AG09319 (cell line): ENCODE data around the gene RDH12.

Experiments
- DNase-seq: peaks from one replicate; pipeline ENCODE4 v3.0.0-alpha.2; 2010; ENCODE audit warnings: low read depth; ENCODE audit errors: extremely low read depth
- CTCF ChIP-seq: IDR thresholded peaks from 2 replicates; pipeline ENCODE4 v1.5.1; 2011; ENCODE audit warnings: low read depth, mild to moderate bottlenecking, inconsistent platforms, low read length, moderate library complexity

RDH12 gene

GRCh38 chr14:67721875-67722274, 20.2 kb downstream of the RDH12 start:
- no peak for DNase-seq
- TF ChIP-seq CTCF: no peak

- no peak for DNase-seq
- TF ChIP-seq CTCF: no peak
Observed at GRCh38 chr14:67722293-67722692, 20.6 kb downstream of the RDH12 start.

DNA sequence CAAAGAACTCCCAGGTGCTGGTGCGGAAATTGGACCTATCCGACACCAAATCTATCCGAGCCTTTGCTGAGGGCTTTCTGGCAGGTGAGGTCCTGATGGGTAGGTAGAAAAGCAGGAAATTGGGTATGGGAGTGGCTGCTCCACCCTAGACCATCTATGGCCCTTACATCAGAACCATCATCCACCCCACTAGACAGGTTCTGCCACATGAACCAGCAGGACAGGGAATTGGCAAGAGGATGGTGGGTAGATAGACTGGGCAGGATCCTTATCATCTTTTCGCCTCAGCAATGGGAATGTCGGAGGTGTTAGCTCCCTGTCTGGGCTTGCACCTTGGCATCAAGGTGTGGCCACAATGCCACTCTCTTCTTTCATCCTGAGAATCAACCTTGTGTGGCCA, 23.5 kb downstream of the RDH12 start:
- DNase-seq: no peak
- no peak for TF ChIP-seq CTCF

DNA sequence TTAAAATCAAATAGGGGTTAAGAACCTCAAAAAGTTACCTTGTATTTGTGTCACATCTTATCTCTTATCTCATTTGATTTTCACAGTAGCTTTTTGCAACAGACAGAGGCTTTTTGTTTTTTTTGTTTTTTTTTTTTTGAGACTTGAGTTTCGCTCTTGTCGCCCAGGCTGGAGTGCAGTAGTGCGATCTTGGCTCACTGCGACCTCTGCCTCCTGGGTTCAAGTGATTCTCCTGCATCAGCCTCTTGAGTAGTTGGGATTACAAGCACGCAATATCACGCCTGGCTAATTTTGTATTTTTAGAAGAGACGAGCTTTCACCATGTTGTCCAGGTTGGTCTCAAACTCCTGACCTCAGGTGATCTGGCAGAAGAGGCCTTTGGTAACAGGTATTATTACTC, 25.7 kb downstream of the RDH12 start:
- no peak for DNase-seq

DNA sequence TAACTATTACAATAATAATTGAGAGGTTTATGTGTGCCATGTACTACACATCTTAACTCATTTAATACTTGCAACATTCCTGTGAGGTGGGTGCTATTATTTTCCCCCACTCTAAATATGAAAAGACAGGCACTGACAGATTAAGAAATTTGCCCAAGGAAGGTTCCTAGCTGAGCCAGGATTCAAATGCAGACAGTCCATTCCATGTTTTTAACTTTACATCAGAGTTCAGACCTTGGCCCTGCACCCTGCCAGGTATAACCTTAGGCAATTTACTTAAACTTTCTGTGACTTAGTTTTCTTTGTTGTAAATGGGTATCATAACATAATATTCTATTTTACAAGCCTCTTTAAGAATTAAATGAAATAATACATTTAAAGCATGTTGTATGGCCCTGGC, 26.6 kb downstream of the RDH12 start:
- no peak for DNase-seq
- no peak for TF ChIP-seq CTCF

More for the DNA sequence above, 25.7 kb downstream of the RDH12 start:
- TF ChIP-seq CTCF: no peak

DNA sequence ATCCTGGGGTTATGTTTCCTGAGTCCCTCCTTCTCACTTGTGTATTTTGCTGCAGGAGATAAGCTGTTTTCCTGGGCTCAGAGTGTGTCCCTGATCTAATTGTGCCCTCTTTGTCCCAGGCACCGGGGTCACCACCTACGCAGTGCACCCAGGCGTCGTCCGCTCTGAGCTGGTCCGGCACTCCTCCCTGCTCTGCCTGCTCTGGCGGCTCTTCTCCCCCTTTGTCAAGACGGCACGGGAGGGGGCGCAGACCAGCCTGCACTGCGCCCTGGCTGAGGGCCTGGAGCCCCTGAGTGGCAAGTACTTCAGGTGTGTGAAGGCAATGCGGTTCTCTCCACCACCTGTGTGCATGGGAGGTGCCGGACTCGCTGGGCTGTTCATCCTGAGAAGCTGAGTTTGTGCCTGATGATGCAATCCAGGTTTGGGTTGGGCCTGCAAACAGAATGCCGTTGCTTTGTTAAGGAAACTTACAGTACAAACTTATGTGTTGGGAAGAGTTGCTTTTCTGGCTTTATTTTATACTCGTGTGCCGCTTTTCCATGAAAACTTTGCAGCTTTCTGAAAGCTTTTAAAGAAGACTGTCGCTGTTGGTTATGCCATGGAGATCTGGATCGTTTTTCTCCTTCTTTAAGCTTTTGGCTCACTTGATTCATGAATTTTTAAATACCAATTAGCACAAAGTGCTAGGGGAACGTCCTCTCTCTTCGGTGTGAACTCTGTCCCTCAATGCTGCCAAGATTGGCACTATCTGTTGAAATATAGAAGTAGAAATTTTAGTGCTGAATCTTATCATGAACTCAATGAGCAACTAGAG, 27.6 kb downstream of the RDH12 start:
- TF ChIP-seq CTCF: no peak
- DNase-seq: no peak

DNA sequence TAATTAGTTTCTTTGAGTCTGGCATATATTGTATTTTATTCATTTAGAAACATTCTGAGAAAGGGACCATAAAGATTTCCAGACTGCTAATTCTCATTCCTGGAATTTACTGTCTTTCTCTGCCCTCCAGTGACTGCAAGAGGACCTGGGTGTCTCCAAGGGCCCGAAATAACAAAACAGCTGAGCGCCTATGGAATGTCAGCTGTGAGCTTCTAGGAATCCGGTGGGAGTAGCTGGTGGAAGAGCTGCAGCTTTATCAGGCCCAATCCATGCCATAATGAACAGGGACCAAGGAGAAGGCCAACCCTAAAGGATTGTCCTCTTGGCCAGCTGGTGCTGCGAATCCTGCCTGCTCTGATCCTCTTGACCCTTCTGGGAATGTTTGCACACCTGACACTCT, 31.9 kb downstream of the RDH12 start:
- no peak for TF ChIP-seq CTCF
- no peak for DNase-seq
